ENCODE data around the gene MFAP3L. TPM values are rescaled to one million over a fixed set of nuclear protein-coding genes. Genes with fewer than 3 reads are reported as not detected.

Gene MFAP3L
- 5.1 and 5.9 TPM in 2 replicates for total RNA-seq

GRCh38 chr4:170026253-170027021 is at the start of gene MFAP3L:
TSS of gene MFAP3L (minus strand) at chr4:170026395. CDS start at chr4:170005877, 20,518 bp downstream.

Other genes starting within 250 kb of the MFAP3L start
- gene AADAT, start 63.6 kb upstream of the MFAP3L start, total RNA-seq: 5.6 and 6.4 TPM in 2 replicates